HG03571 (cell line): Measurements from ENCODE around the gene CFAP20.
"Not testable (repeated sequence)": the region's sequence is repeated elsewhere in the genome, so short reads cannot be mapped to it uniquely, and the experiment has no call there.

Experiments
- ATAC-seq: cut with Tn5 transposase; IDR thresholded peaks from one replicate; pipeline ENCODE4 v1.9.1; 2021; ENCODE audit not compliant: unreplicated experiment

Gene CFAP20

DNA sequence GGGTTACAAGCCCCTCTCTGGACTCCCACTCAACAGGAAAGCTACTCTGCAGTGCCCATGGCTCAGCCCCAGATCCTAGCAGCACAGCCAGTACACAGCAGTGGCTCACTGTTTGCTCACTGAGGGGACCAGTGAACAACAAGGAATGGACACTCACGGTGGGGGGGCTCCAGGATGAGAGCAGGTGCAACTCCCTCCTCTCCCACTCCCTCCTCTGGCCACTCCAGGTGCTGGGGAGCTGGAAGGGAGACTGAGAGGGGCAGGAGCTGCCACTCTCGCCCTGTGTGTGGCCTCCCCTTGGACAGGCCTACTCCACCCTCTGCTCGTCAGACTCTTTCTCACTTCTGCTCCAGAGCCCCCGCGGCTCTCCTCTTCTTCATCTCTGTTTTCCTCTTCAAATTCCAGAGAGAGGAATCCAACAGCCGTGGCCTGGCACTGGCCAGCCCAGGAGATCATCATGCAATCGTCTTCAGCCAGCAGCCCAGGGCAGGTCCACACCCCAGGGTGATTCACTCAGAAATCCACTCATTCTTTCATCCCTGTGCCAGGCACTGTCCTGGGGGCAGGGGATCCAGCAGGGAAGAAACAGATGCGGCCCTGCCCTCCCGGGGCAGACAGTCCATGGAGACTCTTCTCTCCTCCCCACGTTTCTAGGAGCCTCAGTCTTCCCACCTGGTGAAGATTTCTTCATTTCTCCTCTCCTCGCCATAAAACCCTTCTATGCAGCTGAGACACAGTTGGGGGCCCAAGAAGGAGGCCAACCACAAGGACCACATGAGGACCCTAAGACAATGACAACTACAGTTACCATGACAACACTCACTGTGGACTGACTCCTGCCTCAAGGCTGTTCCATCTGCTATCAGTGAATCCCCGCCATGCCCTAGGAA is 30.7 kb downstream of the CFAP20 start:
- ATAC-seq = no peak

DNA sequence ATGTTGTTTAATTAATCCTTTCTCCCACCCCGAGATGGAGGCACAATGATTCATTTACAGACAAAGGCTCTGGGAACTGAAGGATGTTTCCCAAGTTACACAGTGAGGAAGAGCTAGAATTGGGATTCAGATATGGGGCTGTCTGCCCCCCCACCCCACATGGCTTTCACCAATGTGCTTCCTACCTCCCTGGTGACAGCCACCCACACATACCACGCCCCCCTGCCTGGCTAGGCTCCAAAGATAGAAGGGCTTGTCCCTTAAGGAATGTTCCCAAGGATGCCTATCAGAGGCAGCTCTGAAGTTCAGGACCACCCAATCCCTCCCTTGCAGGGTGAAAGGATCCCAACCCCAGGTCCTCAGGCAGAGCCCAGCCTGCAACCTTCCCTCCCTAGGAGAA is 32.9 kb downstream of the CFAP20 start:
- ATAC-seq = no peak

DNA sequence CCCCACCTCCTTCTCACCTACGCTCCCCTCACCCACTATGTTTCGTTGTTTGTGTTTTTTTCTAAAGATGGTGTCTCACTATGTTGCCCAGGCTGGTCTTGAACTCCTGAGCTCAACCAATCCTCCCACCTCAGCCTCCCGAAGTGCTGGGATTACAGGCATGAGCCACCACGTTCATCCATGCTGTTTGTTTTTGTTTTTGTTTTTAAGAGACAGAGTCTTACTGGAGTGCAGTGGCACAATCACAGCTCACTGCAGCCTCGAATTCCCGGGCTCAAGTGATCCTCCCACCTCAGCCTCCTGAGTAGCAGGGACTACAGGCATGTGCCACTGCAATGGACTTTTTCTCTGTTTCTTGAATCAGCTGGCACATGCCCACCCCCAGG is 33.6 kb downstream of the CFAP20 start:
- ATAC-seq = not testable (repeated sequence)

DNA sequence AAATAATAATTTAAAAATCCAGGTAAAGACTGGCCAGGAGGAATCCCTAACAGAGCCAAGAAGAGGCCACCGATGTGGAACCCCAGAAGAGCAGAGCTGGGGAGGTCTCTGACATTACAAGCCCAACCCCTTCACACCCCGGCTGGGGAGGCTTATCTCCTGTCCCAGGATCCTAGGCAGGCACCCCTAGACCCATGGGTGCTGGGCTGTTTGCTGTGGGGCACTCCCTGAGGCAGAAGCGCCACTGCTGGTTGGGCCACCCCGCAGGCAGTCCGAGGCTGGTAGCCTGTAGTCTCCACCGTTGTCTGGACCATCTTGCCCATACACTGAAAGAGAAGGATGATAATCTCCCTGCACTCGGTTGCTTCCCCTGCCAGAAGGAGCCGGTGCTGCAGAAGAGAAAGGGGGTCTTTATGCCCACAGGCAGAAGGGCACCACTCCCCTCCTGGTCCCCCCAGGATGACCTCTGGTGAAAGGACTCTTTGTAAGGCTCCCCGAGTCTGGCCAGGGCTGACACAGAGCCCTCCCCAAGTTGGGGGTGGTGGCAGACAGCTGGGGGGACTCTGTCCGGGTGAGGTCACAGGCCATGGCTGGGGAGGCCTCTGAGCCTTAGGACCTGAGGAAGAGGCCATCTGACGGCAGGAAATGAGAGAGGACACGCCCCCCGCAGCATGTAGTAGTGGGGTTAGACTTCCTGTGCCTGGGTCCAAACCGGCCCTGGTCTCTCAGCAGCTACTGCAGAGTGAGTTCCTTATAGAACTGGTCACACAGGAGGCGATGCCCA is 34.2 kb downstream of the CFAP20 start:
- no peak for ATAC-seq

DNA sequence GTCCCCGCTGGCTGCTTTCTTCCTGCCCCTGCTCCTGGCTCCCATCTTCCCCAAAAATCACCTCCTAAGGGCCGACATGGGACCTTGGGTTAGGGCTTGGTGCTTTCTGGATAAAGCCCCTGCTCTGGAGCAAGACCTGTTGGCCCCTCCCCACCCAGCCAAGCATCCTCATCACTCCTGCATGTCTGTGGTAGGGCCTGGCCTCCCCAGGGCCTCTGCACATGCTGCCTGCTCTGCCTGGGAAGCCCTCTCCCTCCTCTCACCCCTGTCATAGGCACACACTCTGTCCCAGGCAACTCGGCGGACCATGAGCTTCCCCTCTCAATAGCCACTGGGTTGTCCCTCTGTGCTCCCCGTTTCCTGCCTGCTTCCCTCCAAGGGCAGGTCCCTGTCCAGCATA is 35.2 kb downstream of the CFAP20 start:
- ATAC-seq = no peak

DNA sequence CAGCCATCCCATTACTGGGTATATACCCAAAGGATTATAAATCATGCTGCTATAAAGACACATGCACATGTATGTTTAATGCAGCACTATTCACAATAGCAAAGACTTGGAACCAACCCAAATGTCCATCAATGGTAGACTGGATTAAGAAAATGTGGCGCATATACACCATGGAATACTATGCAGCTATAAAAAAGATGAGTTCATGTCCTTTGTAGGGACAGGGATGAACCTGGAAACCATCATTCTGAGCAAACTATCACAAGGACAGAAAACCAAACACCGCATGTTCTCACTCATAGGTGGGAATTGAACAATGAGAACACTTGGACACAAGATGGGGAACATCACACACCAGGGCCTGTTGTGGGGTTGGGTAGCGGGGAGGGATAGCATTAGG is 38.8 kb downstream of the CFAP20 start:
- not testable (repeated sequence) for ATAC-seq

DNA sequence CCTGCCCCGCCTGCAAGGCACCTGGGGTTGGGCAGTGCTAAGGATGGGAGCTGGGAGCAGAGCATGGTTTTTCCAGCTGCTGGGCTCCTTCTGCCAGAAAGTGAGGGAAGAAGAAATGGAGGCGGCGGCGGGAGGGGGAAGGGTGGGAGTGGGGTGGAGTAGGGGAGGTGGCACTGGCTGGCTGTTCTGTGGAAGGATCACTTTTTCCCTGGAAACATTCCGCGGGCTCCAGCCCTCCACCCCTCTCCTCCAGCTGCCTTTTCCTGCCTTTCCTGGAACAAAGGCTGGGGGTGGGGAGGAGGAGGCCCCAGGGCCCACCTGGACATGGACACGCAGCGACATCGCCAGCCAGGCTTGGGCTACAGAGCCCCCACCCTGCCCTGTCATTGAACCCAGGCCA is 41.1 kb downstream of the CFAP20 start:
- ATAC-seq = no peak

DNA sequence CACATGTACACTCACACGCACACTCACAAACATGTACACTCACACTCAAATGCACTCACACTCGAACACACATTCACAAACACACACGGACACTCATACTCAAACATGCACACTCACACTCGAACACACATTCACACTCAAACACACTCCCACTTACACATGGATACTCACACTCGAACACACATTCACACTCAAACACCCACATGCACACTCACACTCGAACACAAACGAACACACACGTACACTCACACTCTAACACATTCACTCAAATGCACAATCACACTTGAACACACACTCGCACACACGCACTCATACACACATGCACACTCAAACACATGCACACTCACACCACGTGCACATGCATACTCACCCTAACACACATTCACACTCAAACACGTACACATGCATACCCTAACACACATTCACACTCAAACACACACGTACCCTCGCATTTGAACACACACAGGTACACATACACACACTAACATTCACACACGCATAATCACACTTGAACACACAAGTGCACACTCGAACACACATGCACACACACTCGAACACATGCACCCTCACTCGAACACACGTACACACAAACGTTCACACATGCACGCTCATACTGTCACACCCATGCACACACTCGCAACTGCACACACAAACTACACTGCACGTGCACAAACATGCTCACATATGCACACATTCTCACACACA is 41.8 kb downstream of the CFAP20 start:
- no peak for ATAC-seq

DNA sequence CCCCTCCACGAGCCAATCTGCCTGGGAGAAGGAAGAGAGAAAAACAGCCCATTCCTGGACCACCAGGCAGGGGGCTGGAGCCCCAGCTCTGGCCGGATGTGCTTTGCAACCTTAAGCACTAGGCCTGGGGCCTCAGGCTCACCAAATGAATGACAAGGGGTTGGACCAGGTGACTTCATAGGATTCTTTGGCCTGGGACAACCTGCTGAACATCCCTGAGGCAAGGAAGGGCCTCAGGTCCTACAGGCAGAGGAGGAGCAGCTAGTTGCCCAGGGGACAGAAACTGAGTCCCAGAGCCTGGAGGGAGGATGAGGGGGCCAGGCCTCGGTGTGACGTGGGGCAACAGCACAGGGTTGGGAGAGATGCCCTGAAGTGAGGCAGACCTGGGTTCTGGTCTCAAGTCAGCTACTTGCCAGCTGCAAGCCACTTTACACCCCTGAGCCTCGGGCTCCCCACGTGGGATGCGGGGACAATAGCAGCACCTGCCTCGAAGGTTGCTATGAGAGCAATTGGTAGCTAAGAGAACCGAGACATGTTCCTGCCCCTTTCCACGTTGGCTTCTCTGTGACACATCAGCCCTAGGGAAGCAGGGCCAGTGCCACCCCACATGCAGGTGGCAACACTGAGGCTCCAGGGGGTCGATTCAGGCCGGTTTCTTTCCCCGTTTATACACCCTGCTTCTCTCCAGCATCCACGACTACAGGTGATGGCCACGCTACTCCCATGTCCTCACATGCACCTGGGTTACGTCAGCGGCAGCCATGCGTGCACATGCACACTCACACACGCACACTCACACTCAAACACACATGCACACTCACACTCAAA is 42.6 kb downstream of the CFAP20 start:
- no peak for ATAC-seq

DNA sequence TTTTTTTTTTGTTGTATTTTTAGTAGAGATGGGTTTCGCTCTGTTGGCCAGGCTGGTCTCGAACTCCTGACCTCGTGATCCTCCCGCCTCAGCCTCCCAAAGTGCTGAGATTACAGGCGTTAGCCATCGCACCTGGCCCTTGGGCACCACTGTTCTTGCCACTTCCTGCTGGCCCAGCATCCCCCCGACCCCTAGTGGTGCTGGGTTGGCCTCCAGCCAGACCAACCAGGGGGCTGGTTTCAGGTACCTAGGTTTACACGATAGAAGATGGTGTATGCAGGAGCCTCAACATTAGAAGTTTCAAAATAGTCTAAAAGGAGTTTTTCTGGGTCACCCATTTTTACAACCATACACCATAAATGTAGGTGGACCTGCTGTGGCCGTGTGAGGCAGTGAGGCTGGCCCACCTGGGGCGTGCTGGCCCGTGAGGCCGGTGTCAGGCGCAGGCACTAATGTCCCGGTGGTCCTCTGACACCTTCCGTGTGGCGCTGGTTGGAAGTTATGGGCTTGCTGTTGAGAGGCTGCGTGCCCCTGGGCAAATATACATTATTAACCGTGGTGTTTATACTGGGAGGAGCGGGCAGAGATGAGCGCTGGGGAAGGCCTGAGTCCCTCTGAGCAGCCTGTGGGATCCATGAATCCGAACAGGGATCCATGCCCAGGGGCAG is 43.5 kb downstream of the CFAP20 start:
- ATAC-seq = no peak

DNA sequence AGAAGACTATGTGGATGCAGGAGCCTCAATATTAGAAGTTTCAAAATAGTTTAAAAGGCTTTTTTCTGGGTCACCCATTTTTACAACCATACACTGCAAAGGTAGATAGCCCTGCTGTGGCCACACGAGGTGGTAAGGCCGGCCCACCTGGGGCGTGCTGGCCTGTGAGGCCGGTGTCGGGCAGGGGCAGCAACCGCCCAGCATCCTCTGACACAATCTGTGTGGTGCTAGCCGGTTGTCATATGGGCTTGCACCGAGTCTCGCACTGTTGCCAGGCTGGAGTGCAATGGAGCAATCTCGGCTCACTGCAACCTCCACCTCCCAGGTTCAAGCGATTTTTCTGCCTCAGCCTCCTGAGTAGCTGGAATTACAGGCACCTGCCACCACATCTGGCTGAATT is 44.0 kb downstream of the CFAP20 start:
- no peak for ATAC-seq

DNA sequence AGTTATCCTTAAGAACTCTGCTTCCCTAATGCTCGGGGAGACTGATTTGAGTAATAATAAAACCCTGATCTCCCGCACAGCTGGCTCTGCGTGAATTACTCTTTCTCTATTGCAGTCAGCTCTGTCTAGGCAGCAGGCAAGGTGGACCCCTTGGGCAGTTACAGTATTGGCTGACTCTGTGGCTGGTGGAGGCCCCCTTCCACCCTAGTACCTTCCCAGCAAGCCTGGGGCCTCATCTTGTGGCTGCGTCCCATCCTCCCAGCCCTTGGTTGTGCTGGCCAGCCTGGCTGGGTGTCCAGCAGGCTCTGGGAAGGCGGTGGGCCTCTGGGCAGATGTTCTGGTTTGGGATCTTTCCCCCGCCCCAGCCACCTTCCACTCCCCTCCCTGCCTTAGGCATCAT is 44.5 kb downstream of the CFAP20 start:
- no peak for ATAC-seq

DNA sequence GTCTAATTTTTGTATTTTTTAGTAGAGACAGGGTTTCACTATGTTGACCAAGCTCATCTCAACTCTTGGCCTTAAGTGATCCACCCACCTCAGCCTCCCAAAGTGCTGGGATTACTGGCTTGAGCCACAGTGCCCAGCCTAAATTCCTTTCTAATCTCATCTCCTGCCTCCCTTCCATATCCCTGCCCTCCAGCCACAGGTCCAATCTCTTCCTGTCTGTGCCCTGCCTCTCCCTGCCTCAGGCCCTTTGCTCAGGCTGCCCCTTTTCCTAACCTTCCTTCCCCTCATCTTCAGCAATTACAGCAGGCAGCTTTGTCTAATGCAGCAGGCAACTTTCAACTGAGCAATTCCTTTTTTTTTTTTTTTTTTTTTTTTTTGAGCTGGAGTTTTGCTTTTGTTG is 46.8 kb downstream of the CFAP20 start:
- no peak for ATAC-seq

DNA sequence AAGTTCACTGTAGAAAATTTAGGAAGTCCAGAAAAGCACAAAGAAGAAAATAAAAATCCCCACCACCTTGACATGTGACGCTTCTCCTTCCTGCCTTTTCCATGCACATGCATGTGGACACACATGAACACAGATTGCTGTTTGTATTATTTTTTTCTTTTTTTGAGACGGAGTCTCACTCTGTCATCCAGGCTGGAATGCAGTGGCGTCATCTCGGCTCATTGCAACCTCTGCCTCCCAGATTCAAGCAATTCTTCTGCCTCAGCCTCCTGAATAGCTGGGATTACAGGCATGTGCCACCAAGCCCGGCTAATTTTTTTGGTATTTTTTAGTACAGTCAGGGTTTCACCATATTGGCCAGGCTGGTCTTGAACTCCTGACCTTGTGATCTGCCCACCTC is 48.5 kb downstream of the CFAP20 start:
- ATAC-seq = not testable (repeated sequence)

DNA sequence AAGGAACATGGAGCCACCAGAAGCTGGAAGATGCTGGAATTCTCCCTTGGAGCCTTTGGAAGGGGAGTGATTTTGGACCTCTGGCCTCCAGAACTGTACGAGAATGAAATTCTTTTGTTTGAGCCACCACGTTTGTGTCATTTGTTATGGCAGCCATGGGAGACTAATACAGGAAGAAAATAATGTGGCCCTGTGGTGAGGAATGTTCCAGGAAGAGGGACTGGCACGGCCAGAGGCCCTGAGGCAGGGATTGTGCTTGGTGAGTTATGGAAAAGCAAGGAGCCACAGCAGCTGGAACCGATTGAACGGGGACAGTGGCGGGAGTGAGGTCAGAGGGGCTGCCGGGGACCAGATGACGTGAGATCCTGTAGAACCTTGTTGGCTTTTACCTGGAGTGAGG is 51.4 kb downstream of the CFAP20 start:
- no peak for ATAC-seq

DNA sequence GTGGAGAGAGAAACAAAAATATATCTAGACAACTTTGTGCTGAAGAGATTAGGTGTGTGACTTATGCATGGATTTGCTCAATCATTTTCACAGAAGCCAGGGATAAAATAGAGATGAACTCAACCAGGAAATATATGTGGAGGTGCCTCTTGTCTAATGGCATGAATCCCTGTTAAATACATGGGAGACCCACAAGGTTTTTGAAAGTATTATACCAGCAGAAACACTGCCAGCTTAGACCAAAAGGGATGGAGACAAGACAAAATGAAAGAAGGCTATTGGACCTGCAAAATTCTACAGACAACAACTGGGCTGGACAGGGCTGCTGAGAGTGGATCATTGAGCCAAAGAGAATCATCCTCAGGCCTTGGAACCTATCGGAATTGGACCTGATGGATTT is 52.7 kb downstream of the CFAP20 start:
- no peak for ATAC-seq

DNA sequence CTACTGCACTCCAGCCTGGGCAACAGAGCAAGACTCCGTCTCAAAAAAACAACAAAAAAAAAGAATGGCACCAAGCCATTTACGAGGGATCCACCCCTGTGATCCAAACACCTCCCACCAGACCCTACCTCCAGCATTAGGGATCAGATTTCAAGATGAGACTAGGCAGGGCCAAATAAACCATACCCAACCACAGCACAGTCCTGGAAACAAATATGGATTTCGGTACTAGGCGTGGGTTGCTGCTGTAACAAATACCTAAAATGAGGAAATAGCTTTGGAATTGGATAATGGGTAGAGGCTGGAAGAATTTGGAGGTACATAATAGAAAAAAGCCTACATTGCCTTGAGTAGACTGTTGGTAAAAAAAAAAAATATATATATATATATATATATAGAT is 54.5 kb downstream of the CFAP20 start:
- ATAC-seq = no peak

DNA sequence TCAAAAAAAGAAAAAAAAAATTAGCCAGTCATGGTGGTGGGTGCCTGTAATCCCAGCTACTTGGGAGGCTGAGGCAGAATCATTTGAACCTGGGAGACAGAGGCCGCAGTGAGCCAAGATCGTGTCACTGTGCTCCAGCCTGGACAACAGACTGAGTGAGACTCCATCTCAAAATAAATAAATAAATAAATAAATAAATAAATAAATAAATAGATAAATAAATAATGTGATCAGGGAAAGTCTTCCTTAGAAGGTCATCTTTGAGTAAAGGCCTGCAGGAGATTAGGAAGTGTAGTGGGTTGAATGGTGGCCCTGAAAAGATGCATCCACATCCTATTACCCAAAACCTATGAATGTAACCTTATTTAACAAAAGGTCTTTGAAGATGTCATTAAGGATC is 56.1 kb downstream of the CFAP20 start:
- not testable (repeated sequence) for ATAC-seq

DNA sequence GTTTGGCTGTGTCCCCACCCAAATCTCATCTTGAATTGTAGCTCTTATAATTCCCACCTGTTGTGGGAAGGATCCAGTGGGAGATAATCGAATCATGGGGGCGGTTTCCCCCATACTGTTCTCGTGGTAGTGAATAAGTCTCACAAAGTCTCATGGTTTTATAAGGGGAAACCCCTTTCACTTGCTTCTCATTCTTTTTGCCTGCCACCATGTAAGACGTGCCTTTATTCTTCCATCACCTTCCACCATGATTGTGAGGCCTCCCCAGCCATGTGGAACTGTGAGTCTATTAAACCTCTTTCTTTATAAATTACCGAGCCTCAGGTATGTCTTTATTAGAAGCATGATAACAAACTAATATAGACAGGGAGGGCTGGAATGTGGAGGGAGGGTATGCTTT is 57.0 kb downstream of the CFAP20 start:
- ATAC-seq = not testable (repeated sequence)

DNA sequence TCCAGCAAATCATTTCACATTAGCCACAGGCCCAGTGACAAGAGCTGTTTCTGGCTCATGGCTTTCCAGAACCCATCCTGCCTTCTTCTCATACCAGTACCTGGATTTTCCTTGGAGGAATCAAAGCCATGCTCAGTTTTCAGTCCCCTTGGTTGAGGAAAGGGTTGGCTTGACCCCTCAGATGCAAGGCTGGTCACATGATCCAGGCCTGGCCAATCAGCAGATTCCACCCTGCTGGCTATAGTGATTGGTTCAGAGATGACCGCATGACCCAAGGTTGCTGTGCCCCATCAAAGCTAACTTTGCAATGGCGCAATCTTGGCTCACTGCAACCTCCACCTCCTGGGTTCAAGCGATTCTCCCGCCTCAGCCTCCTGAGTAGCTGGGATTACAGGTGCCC is 58.6 kb downstream of the CFAP20 start:
- no peak for ATAC-seq
